ENCODE results near the gene RNMT. TPM values are rescaled to one million over a fixed set of nuclear protein-coding genes. Genes with fewer than 3 reads are reported as not detected.

The RNMT gene
- total RNA-seq, 6 experiments from 2014 or later, result 26.8 to 32.1 (median 27.4) TPM

DNA sequence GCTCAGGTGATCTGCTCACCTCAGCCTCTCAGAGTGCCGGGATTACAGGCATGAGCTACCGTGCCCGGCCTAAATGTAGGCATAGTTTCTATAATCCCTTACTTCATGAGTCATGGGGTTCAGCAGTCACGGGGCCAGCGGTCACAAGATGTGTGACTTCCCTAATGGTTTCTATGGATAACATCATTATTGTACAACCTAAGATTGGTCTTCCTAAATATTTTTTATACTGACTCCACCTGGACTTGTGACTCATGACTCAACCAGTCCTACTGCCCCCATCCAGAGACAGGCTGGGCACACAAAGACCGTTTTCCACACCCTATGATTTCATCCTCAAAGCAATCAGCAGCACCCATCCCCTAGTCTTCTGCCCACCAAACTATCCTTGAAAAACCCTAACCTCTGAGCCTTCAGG lies 16.1 kb upstream of the RNMT start:
- peak; percentile 60 for DNase-seq
- Mint-ChIP-seq H3K9me3 (peaks cover 4% of the 10 kb centered on the region), H3K36me3 (ENCODE audit: low read depth) (peaks cover 33% of the 10 kb centered on the region), H3K27me3 (ENCODE audit: insufficient read depth) (no peaks in the 10 kb centered on the region; the same call in 1 of the 2 replicates), H3K4me3 (no peak overlapping the region), H3K4me1 (ENCODE audit: low read depth) (peaks cover 18% of the 10 kb centered on the region), H3K27ac (peak overlapping the region; percentile 76)
- no peak for TF ChIP-seq CTCF (IDR thresholded peaks at IDR 0.05)

DNA sequence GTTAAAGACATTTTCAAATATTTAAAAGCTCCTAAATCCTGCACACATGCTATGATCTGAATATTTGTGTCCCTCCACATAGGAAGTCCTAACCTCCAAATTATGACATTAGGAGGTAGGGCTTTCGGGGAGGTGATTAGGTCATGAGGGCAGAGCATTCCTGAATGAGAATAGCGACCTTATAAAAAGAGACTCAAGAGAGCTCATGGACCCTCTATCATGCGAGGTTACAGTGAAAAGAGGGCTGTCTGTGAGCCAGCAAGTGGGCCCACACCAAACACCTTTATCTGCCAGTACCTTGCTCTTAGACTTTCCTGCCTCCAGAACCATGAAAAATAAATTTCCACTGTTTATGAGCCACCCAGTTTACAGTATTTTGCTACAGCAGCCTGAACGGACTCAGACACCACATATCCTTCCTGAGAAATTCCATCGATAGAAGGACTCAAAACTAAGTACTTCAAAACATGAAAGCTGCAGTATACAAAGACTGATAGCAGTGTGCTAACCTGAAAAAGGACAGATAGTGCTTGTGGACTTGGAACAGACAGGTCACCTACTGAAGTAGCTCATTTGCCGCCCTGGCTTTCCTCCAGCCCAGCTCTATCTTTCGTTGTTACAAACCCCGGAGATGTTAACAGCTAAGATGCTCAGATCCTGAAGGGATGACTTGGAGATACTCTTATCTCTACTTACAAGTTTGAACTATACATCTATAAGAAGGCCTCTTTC lies 13.9 kb upstream of the RNMT start:
- Mint-ChIP-seq H3K27ac (no peak overlapping the region), H3K27me3 (ENCODE audit: insufficient read depth) (no peaks in the 10 kb centered on the region; the same call in 1 of the 2 replicates), H3K36me3 (ENCODE audit: low read depth) (peaks cover 24% of the 10 kb centered on the region), H3K4me1 (ENCODE audit: low read depth) (peaks cover 18% of the 10 kb centered on the region), H3K4me3 (no peak overlapping the region), H3K9me3 (no peaks in the 10 kb centered on the region; the same call in none of the 2 replicates)
- TF ChIP-seq CTCF (IDR thresholded peaks at IDR 0.05), result no peak
- no peak for DNase-seq

- Mint-ChIP-seq H3K27ac (no peak overlapping the region), H3K9me3 (no peaks in the 10 kb centered on the region; the same call in none of the 2 replicates), H3K4me3 (no peak overlapping the region), H3K27me3 (ENCODE audit: insufficient read depth) (no peaks in the 10 kb centered on the region; the same call in 1 of the 2 replicates), H3K36me3 (ENCODE audit: low read depth) (peaks cover 19% of the 10 kb centered on the region), H3K4me1 (ENCODE audit: low read depth) (peaks cover 18% of the 10 kb centered on the region)
- no peak for DNase-seq
- no peak for TF ChIP-seq CTCF (IDR thresholded peaks at IDR 0.05)
Observed at GRCh38 chr18:13713455-13714055, 12.9 kb upstream of the RNMT start.

- H3K4me1 Mint-ChIP-seq (ENCODE audit: low read depth), result peaks cover 24% of the 10 kb centered on the region
- TF ChIP-seq CTCF (IDR thresholded peaks at IDR 0.05), result no peak
- no peak overlapping the region for H3K4me3 Mint-ChIP-seq
- no peak overlapping the region for H3K27ac Mint-ChIP-seq
- H3K27me3 Mint-ChIP-seq (ENCODE audit: insufficient read depth), result no peaks in the 10 kb centered on the region; the same call in 1 of the 2 replicates
- H3K36me3 Mint-ChIP-seq (ENCODE audit: low read depth), result peaks cover 12% of the 10 kb centered on the region
- DNase-seq, result no peak
- no peaks in the 10 kb centered on the region; the same call in none of the 2 replicates for H3K9me3 Mint-ChIP-seq
Observed at GRCh38 chr18:13715330-13715729, 11.1 kb upstream of the RNMT start.

DNA sequence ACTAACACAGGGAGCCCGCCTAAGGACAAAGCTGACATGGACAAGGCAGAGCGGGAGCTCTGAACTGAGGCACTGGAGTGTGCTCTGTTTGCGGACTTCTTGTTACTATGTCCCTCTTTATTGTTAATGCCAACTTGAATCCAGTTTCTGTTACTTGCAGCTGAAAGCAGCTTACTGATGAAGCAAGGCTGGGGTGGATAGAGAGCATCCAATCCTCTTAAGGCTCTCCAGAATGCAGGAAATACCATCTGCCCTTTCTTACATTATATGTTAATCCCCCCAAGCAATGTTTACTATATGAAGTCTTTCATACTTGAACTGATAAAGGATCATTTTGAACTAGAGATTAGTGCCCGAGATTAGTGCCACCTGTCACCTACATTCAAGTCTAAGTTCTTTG lies 9.6 kb upstream of the RNMT start:
- TF ChIP-seq CTCF (IDR thresholded peaks at IDR 0.05), result no peak
- H3K4me3 Mint-ChIP-seq, result no peak overlapping the region
- peaks cover 4% of the 10 kb centered on the region for H3K36me3 Mint-ChIP-seq (ENCODE audit: low read depth)
- H3K27me3 Mint-ChIP-seq (ENCODE audit: insufficient read depth), result no peaks in the 10 kb centered on the region; the same call in 1 of the 2 replicates
- H3K27ac Mint-ChIP-seq, result no peak overlapping the region
- no peaks in the 10 kb centered on the region; the same call in 1 of the 2 replicates for H3K9me3 Mint-ChIP-seq
- H3K4me1 Mint-ChIP-seq (ENCODE audit: low read depth), result peaks cover 13% of the 10 kb centered on the region
- no peak for DNase-seq

Data from HFFc6 (cell line).